ENCODE data around the gene IFFO2.

IFFO2 gene

GRCh38 chr1:18936814-18937481 is 19.5 kb downstream of the IFFO2 start:
- peak; percentile 61 for DNase-seq (ENCODE audit: low read depth, low spot score)

GRCh38 chr1:18936471-18936813 is 20.0 kb downstream of the IFFO2 start:
- DNase-seq (ENCODE audit: low read depth, low spot score), result no peak

GRCh38 chr1:18934205-18935000 is 22.1 kb downstream of the IFFO2 start:
- DNase-seq (ENCODE audit: low read depth, low spot score), result no peak

DNA sequence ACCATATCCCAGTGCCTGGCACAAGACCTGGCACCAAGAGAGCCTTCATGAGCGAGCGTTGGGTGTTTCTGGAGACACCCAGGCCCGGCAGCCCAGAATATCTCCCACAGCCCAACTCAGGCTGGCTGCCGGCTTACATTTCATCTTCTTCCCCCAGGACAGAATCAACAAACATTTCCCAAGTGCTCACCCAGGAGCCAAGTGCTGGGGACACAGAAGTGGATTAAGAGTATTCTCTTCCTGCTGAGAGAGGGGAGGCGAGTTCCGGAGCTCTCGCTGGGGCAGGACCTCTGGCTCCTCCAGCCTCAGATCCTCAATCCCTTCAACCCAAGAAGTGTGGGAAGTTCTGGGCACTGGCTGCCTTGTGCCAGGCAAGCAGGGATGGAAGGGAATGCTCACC is 23.6 kb downstream of the IFFO2 start:
- no peak for DNase-seq (ENCODE audit: low read depth, low spot score)

GRCh38 chr1:18932387-18932786 is 24.1 kb downstream of the IFFO2 start:
- no peak for DNase-seq (ENCODE audit: low read depth, low spot score)

GRCh38 chr1:18931730-18932129 is 24.7 kb downstream of the IFFO2 start:
- DNase-seq (ENCODE audit: low read depth, low spot score), result no peak

DNA sequence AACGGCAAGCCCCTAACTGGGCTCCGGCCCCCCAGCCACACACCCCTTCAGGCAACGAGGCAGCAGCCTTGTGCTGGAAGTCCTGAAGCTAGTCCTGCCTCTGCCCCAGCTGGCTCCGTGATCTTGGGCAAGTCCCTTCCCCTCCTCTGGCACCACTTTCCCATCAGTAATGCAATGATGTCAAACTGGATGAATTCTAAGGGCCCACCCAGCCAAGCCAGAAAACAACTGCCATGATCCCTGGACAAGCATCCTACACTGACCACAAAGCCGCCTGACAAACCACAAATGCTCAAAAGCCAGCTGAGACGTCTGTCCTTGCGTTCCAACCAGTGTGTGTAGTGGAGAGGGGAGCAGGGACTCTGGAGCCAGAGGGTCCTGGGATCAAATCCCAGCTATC is 26.8 kb downstream of the IFFO2 start:
- DNase-seq (ENCODE audit: low read depth, low spot score), result no peak

- no peak for DNase-seq (ENCODE audit: low read depth, low spot score)
Observed at GRCh38 chr1:18928985-18929384, 27.5 kb downstream of the IFFO2 start.

- DNase-seq (ENCODE audit: low read depth, low spot score), result no peak
Observed at GRCh38 chr1:18928406-18928805, 28.1 kb downstream of the IFFO2 start.

DNA sequence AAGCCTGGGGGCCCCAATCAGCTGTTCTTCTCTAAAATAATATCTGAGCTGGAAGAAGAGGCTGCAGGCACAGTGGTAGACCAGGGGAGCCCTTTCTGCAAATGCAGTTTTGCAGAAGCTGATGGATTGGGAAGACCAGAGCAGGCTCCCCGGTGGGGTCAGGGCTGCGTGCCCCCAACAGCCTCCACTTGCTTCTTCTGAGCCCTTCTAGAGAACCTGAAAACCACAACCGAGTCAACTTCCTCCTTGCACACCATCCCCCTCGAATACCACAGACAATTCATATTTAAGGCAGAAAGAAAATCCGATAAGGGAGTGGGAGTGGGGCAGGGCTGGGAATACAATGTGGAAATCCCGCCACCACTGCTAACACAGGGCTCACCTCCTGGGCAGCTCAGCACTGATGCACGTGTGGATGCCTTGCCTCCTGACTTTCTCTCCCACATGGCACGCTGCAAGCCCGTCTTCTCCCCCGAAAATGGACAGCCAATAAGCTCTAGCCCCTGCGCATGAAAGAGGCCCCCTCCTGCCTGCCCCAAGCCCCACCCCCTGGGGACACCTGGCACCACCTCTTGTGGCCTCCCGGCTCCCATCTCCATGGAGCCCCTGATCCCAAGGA is 28.7 kb downstream of the IFFO2 start:
- DNase-seq (ENCODE audit: low read depth, low spot score), result no peak

- DNase-seq (ENCODE audit: low read depth, low spot score), result no peak
Observed at GRCh38 chr1:18927082-18927653, 29.3 kb downstream of the IFFO2 start.

DNA sequence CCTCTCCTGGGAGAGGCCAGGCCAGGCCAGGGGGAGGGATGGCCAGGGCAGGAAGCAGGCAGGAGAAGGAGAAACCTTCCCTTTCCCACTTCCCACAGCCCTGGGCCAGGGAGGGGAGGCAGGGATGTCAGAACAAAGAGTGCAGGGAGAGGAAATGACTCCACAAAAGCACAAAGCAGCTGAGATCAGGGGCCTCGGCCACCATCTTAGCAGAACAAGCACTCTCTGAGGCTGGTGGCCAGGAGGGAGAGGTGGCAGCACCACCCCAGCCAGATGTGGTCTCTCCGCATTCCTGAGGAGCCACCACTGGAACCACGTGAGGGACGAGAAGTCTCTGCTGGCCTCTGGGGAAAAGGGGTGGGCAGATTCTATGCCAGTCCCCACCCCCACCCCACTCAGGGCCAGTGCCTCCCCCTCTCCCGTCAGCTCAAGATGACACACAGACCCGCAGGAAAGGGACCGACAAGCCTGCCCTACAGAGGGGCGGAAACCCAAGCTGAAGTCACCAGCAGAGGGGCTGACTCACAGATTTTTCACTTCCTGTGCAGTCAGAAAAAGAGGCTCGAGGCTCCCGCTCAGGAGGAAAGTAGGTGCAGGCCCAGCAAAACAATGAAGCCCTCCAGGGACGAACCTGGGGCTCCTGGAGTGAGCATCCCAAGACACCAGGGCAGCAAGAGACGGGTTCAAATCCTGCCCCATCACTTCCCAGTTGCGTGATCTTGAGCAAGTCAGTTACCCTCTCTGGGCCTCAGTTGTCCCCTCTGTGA is 30.0 kb downstream of the IFFO2 start:
- DNase-seq (ENCODE audit: low read depth, low spot score), result peak; percentile 65

GRCh38 chr1:18925279-18925678 is 31.2 kb downstream of the IFFO2 start:
- no peak for DNase-seq (ENCODE audit: low read depth, low spot score)

DNA sequence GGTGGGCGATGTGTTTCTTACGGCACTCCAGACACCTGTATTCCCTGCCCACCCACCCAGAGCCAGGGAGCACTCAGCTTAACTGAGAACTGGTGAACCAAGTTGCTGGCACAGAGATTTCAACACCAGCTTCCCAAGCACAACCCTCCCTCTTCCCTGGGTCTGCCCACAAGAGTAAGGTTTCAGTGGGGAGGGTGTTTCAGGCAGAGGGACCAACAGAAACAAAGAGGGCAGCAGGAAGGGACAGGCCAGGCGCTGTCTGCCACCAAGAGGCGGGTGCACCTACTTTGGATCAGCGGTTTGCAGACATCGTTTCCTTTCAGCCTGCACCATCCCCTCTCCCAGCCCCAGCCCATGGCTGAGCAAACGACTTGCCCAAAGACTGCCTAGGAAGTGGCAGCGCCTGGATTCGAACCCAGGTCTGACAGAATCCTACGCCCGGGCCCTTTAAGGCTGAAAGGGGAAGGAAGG is 32.2 kb downstream of the IFFO2 start:
- DNase-seq (ENCODE audit: low read depth, low spot score), result no peak

DNA sequence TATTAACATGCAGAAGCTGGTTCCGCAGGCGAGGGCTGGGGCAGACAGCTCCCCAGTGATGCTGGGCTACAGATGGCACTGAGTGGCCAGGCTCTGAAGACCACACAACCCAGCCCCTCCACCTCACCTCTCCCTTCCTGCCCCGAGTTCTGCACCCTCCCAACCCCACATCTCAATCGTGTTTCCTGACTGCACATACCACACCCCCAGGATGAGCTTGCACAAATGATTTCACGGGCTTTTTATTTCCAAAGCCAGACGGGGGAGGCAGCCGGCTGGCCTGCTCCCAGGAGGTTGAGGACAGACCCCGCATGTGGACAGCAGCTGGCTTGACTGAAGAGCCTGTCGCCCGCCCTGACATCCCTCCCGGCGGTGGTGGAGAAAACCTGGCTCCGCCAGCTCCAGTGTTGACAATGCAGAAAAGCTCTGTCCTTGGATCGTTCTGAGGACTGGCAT is 32.7 kb downstream of the IFFO2 start:
- no peak for DNase-seq (ENCODE audit: low read depth, low spot score)

GRCh38 chr1:18922848-18923755 is 33.4 kb downstream of the IFFO2 start:
- no peak for DNase-seq (ENCODE audit: low read depth, low spot score)

GRCh38 chr1:18922319-18922726 is 34.2 kb downstream of the IFFO2 start:
- DNase-seq (ENCODE audit: low read depth, low spot score), result peak; percentile 66

DNA sequence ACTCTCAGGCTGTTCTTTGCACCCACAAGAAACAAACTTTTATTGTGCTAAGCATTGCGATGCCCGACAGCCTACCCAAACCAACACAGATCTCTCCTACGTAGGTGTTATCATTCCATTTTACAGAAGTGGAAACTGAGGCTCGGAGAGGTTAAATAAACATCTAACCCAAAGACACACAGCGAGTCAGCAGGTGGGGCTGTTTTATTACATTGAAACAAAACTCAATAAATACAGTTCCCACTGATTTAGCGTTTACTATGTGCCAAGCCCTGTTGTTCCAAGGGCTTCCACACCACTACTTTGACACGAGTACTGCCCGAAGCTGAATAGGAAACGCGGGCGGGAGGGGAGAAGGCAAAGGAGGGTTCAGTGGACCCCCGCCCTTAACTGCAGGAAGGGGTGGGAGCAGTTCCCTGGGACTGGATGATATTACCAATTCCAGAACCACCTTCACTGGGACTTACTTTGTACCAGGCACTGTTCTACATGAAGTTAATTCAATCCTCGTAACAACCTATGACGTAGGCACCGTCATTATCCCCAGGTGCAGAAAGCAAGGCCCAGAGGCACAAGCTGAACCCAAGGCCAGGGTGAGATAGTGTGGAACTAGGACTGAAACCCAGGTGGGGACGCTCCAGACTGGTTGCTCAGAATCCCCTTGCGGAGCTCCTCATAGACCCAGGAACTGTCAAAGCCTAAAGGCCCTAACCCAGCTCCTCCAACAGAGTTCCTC is 34.8 kb downstream of the IFFO2 start:
- DNase-seq (ENCODE audit: low read depth, low spot score), result no peak

DNA sequence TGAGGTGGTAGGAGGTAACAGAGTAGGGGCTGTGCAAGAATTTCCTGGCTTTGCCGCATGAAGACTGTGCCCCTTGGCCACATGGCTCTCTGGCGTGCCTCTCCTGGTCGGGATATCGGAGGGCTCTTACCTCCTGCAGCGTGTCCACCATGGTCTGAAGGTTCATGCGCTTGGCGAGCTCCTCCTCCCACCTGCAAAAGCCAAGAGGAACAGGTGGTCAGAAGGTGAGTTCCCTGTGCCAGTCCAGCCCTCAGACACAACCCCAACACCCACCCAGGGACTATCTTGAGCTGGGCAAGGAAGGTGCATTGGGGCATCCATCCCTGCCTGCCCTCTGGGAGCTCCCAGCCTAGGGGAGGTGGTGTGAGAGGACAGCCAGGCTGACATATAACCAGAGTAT is 35.5 kb downstream of the IFFO2 start:
- DNase-seq (ENCODE audit: low read depth, low spot score), result no peak

DNA sequence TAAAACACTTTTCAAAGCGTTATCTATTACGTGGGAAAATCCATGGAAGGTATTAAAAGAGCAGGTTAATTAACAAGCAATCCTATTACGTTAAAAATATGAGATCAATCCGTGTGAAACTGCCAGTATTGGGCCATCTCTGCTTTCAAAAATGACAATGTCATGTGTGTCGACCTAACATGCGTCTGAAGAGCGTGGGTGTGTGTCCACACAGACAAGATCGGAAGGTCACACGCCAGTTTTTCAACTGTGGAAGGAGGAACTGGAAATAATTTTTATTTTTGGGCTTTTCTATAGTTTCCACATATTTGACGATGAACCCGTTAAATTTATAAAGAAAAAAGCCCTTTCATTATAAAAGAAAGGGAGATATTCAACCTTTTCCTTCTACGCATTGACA is 36.5 kb downstream of the IFFO2 start:
- no peak for DNase-seq (ENCODE audit: low read depth, low spot score)
